SK-N-SH (cell line): ENCODE results near the gene PAXIP1.

ENCODE experiments used
- CHD2 ChIP-seq: fragments of 150-350 bp; IDR thresholded peaks from 2 replicates; pipeline ENCODE4 v1.6.1; 2018; ENCODE audit warnings: low read length; ENCODE audit not compliant: partially characterized antibody
- CTCF ChIP-seq: fragments of 200-600 bp; sonication (generic); IDR thresholded peaks from 2 replicates; pipeline ENCODE4 v1.6.1; 2017; ENCODE audit warnings: antibody characterized with exemption, mild to moderate bottlenecking, moderate library complexity
- EP300 ChIP-seq, 2 experiments: IDR thresholded peaks; 2 replicates each; pipeline versions ENCODE4 v1.4.0 to v1.6.1; 2012; ENCODE audit warnings: borderline replicate concordance in 1 of 2, low read depth in 1 of 2, low read length in 1 of 2
- FOXJ3 ChIP-seq: sonication (generic); formaldehyde crosslinking; IDR thresholded peaks from 2 replicates; pipeline ENCODE4 v1.5.1; 2020; ENCODE audit warnings: mild to moderate bottlenecking, missing genetic modification reagents
- GATA2 ChIP-seq: sonication (generic); formaldehyde crosslinking; IDR thresholded peaks from 2 replicates; pipeline ENCODE4 v1.5.0; 2020; ENCODE audit warnings: mild to moderate bottlenecking, missing genetic modification reagents
- MAX ChIP-seq: IDR thresholded peaks from 2 replicates; pipeline ENCODE4 v1.4.0; 2012; ENCODE audit warnings: low read depth
- MXI1 ChIP-seq: IDR thresholded peaks from 2 replicates; pipeline ENCODE4 v1.6.1; 2012; ENCODE audit warnings: mild to moderate bottlenecking, low read depth, low read length, improper control_type of control experiment
- NFIC ChIP-seq: IDR thresholded peaks from 2 replicates; pipeline ENCODE4 v1.4.0; 2012; ENCODE audit warnings: borderline replicate concordance
- POLR2AphosphoS5 ChIP-seq: IDR thresholded peaks from 2 replicates; pipeline ENCODE4 v1.6.1; 2012; ENCODE audit warnings: low read depth, low read length
- RAD21 ChIP-seq: IDR thresholded peaks from 2 replicates; pipeline ENCODE4 v1.6.1; 2012; ENCODE audit warnings: mild to moderate bottlenecking, low read length
- REST ChIP-seq: IDR thresholded peaks from 2 replicates; pipeline ENCODE4 v1.6.1; 2012; ENCODE audit warnings: mild to moderate bottlenecking, low read depth, low read length, moderate library complexity
- SIN3A ChIP-seq: IDR thresholded peaks from 2 replicates; pipeline ENCODE4 v1.6.1; 2012; ENCODE audit warnings: low read depth, mild to moderate bottlenecking, low read length, moderate library complexity, borderline replicate concordance
- TAF1 ChIP-seq: IDR thresholded peaks from 2 replicates; pipeline ENCODE4 v1.6.1; 2012; ENCODE audit warnings: low read depth, mild to moderate bottlenecking, low read length, moderate library complexity, borderline replicate concordance
- USF1 ChIP-seq: IDR thresholded peaks from 2 replicates; pipeline ENCODE4 v1.4.0; 2012; ENCODE audit warnings: low read depth, borderline replicate concordance

- TF ChIP-seq CTCF (no peak), TAF1 (no peak), RAD21 (no peak), CHD2 (no peak), REST (no peak), FOXJ3 (CRISPR knock-in tag) (no peak), USF1 (no peak), MXI1 (no peak), NFIC (no peak), SIN3A (no peak), POLR2AphosphoS5 (no peak), EP300 (IDR thresholded peaks at IDR 0.05; ENCODE audit: borderline replicate concordance in 1 of 2, low read depth in 1 of 2, low read length in 1 of 2) (no peak), MAX (no peak), GATA2 (CRISPR knock-in tag) (no peak)
Measured at GRCh38 chr7:155032978-155033377, 30.1 kb upstream of the PAXIP1 start.
